CD4-positive, alpha-beta T cell (primary cell): ENCODE results near the gene EXOSC2. TPM values are rescaled to one million over a fixed set of nuclear protein-coding genes. Genes with fewer than 3 reads are reported as not detected.
A peak's percentile ranks its signal among the peaks of the same experiment; 100 is the strongest.

ENCODE experiments used
- ATAC-seq: fragments of 200-7000 bp; cut with Tn5 transposase; one replicate; pipeline ENCODE4 v1.10.0; 2022; ENCODE audit warnings: mild to moderate bottlenecking; ENCODE audit not compliant: poor library complexity
- CTCF ChIA-PET: fragments of 350-600 bp; sonication (Branson Sonifier 250); formaldehyde crosslinking; loops from one replicate; lab custom pipeline; 2021; ENCODE audit warnings: antibody characterized with exemption, inconsistent platforms; lab: Charles Lee
- POLR2A ChIA-PET: fragments of 350-600 bp; sonication (Branson Sonifier 250); formaldehyde crosslinking; loops from one replicate; lab custom pipeline; 2021; ENCODE audit warnings: antibody characterized with exemption, inconsistent platforms; lab: Charles Lee
- DNase-seq, 14 experiments: peaks; one replicate each; pipeline ENCODE4 v3.0.0-alpha.2; 2013 to 2020; ENCODE audit warnings: mixed read lengths in 2 of 14
- H3K27ac ChIP-seq, 2 donors: one replicate each; pipeline versions ENCODE4 v1.5.1 to v1.7.0; 2013; ENCODE audit warnings: low read length in 2 of 2, low read depth in 1 of 2, mild to moderate bottlenecking in 1 of 2
- H3K27me3 ChIP-seq, 2 experiments: 1 replicate in 1 of 2; 2 replicates in 1 of 2; pipeline versions ENCODE4 v1.6.1 to v1.7.0; 2013; ENCODE audit warnings: low read length in 2 of 2, control low read depth in 1 of 2, mild to moderate bottlenecking in 1 of 2, moderate library complexity in 1 of 2; ENCODE audit not compliant: insufficient read depth in 2 of 2, control insufficient read depth in 1 of 2
- H3K36me3 ChIP-seq: one replicate; pipeline ENCODE4 v1.6.1; 2013; ENCODE audit warnings: low read length, control low read depth; ENCODE audit not compliant: insufficient read depth
- H3K4me1 ChIP-seq: one replicate; pipeline ENCODE4 v1.6.1; 2013; ENCODE audit warnings: low read length, control low read depth; ENCODE audit not compliant: insufficient read depth
- H3K4me3 ChIP-seq: one replicate; pipeline ENCODE4 v1.5.1; 2013; ENCODE audit warnings: mild to moderate bottlenecking, low read length, moderate library complexity
- H3K9me3 ChIP-seq, 2 experiments: 1 replicate in 1 of 2; 2 replicates in 1 of 2; pipeline versions ENCODE4 v1.6.1 to v1.7.0; 2013; ENCODE audit warnings: low read length in 2 of 2, mild to moderate bottlenecking in 2 of 2, control low read depth in 1 of 2, moderate library complexity in 1 of 2; ENCODE audit not compliant: control insufficient read depth in 1 of 2, insufficient read depth in 1 of 2
- H3K27ac Mint-ChIP-seq: one replicate; pipeline ENCODE4 v1.8.0; 2020; ENCODE audit warnings: mixed read lengths
- H3K27me3 Mint-ChIP-seq: one replicate; pipeline ENCODE4 v1.8.0; 2021; ENCODE audit warnings: mixed read lengths
- H3K36me3 Mint-ChIP-seq: one replicate; pipeline ENCODE4 v1.8.0; 2021; ENCODE audit warnings: low read depth, mixed read lengths
- H3K4me1 Mint-ChIP-seq: one replicate; pipeline ENCODE4 v1.8.0; 2021; ENCODE audit warnings: low read depth, mixed read lengths
- H3K4me3 Mint-ChIP-seq: one replicate; pipeline ENCODE4 v1.8.0; 2020; ENCODE audit warnings: mild to moderate bottlenecking, mixed read lengths
- H3K9me3 Mint-ChIP-seq: one replicate; pipeline ENCODE4 v1.8.0; 2020; ENCODE audit warnings: mixed read lengths
- intact Hi-C, 2 experiments: fragments of 100-400 bp; cut with DNase I in 1 of 2; cut with micrococcal nuclease in 1 of 2; formaldehyde crosslinking; loops; one replicate each; pipeline versions ENCODE4 v1.15.1 to v1.9.0; 2023 to 2025; cut with DNase I, micrococcal nuclease
- total RNA-seq, 174 experiments: library from RNA in 2 of 174; stranded (reverse) in 2 of 174; gene quantifications; one replicate each; pipeline ENCODE4 v1.2.3 and lab custom pipeline; 2021 to 2026
- TF ChIP-seq, protein P1 (sequence below): fragments of 200-600 bp; IDR thresholded peaks from one replicate; pipeline ENCODE4 v1.8.0; 2022; ENCODE audit warnings: antibody characterized with exemption, mild to moderate bottlenecking

The EXOSC2 gene
- total RNA-seq, 2 experiments from 2014 or later: 49.2 to 50.2 TPM

- no peak overlapping the region for H3K27ac Mint-ChIP-seq
- TF ChIP-seq, protein P1, sequence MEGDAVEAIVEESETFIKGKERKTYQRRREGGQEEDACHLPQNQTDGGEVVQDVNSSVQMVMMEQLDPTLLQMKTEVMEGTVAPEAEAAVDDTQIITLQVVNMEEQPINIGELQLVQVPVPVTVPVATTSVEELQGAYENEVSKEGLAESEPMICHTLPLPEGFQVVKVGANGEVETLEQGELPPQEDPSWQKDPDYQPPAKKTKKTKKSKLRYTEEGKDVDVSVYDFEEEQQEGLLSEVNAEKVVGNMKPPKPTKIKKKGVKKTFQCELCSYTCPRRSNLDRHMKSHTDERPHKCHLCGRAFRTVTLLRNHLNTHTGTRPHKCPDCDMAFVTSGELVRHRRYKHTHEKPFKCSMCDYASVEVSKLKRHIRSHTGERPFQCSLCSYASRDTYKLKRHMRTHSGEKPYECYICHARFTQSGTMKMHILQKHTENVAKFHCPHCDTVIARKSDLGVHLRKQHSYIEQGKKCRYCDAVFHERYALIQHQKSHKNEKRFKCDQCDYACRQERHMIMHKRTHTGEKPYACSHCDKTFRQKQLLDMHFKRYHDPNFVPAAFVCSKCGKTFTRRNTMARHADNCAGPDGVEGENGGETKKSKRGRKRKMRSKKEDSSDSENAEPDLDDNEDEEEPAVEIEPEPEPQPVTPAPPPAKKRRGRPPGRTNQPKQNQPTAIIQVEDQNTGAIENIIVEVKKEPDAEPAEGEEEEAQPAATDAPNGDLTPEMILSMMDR: no peak
- no peak overlapping the region for H3K4me3 Mint-ChIP-seq
Measured at GRCh38 chr9:130731355-130731754, 37.8 kb downstream of the EXOSC2 start.

DNA sequence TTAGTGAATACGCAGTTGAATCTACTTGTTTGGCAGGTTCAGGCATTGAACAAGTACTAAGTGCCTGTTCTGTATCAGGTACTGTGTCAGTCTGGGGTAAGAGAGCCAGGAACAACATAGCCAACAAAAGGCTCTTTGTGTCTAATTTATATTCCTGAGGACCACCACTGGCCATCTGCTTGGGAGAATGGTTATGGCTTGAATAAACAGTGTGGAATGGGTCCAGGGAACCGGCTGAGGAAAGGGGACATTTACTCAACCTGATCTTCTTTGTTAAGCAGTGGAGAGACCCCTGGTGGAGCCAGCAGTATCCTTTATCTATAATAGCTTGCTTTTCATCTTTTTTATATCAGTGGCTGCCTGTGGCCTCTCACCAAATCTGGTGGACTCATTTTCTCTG lies 38.6 kb downstream of the EXOSC2 start:
- POLR2A ChIA-PET: no interaction called here
- CTCF ChIA-PET: interaction anchor here (1.0 kb wide), 1 partner anchor 24 kb away, joined by 5 read pairs; no protein-coding TSS in a partner anchor
- intact Hi-C loops: no loop called here
- ATAC-seq (no peak), DNase-seq (peak in 3 of 14 experiments; percentile 6 to 27 (median 15))
- no peak overlapping the region for H3K4me3 Mint-ChIP-seq
- TF ChIP-seq, protein P1: no peak
- Histone ChIP-seq H3K27me3 (no peaks in the 10 kb centered on the region), H3K4me1 (no peaks in the 10 kb centered on the region), H3K36me3 (no peaks in the 10 kb centered on the region), H3K9me3 (peaks cover 0 to 7% of the 10 kb centered on the region in 2 experiments), H3K27ac (no peak overlapping the region), H3K4me3 (no peak overlapping the region)
- peaks cover 29% of the 10 kb centered on the region for H3K4me1 Mint-ChIP-seq
- H3K27me3 Mint-ChIP-seq: no peaks in the 10 kb centered on the region
- H3K9me3 Mint-ChIP-seq: no peaks in the 10 kb centered on the region
- H3K36me3 Mint-ChIP-seq: no peaks in the 10 kb centered on the region
- no peak overlapping the region for H3K27ac Mint-ChIP-seq

More at GRCh38 chr9:130731355-130731754, 37.8 kb downstream of the EXOSC2 start:
- peaks cover 29% of the 10 kb centered on the region for H3K4me1 Mint-ChIP-seq
- no peaks in the 10 kb centered on the region for H3K36me3 Mint-ChIP-seq
- no peak overlapping the region for H3K27ac ChIP-seq
- CTCF ChIA-PET: no interaction called here
- H3K4me1 ChIP-seq: no peaks in the 10 kb centered on the region
- no peak for DNase-seq
- intact Hi-C loops: no loop called here
- H3K27me3 ChIP-seq: no peaks in the 10 kb centered on the region
- H3K4me3 ChIP-seq: no peak overlapping the region
- no peaks in the 10 kb centered on the region for H3K36me3 ChIP-seq
- no peaks in the 10 kb centered on the region for H3K27me3 Mint-ChIP-seq
- ATAC-seq: no peak
- peaks cover 0 to 7% of the 10 kb centered on the region in 2 experiments for H3K9me3 ChIP-seq
- H3K9me3 Mint-ChIP-seq: no peaks in the 10 kb centered on the region
- POLR2A ChIA-PET: no interaction called here

DNA sequence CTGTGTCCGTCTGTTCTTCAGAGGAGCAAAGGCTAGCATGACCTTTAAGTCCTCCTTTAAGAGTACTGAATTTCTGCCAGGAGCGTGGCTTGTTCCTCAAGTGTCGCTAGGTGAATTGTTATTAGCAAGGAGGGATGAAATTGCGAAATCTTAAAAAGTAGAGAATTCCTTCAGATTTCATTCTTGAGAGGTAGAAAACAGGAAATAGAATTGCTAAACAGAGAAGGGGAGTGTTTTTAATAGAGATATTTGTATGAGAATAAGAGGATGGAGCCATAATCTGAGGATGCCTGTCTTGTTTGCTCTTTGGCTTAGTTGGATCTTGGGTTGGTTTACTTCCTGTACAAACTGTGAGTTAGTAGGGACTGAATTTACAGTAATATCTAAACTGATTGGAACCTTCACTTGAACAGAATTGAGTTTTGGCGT lies 39.2 kb downstream of the EXOSC2 start:
- peaks cover 29% of the 10 kb centered on the region for H3K4me1 Mint-ChIP-seq
- no peaks in the 10 kb centered on the region for H3K27me3 Mint-ChIP-seq
- peaks cover 0 to 7% of the 10 kb centered on the region in 2 experiments for H3K9me3 ChIP-seq
- no peak overlapping the region for H3K4me3 Mint-ChIP-seq
- no peaks in the 10 kb centered on the region for H3K4me1 ChIP-seq
- POLR2A ChIA-PET: no interaction called here
- intact Hi-C loops: no loop called here
- DNase-seq (no peak), ATAC-seq (no peak)
- no peaks in the 10 kb centered on the region for H3K36me3 Mint-ChIP-seq
- no peak overlapping the region for H3K27ac ChIP-seq
- no peak overlapping the region for H3K4me3 ChIP-seq
- CTCF ChIA-PET: interaction anchor here (0.6 to 1.0 kb wide), 2 partner anchors 8 to 25 kb away, joined by 3 to 5 read pairs; no protein-coding TSS in a partner anchor
- no peaks in the 10 kb centered on the region for H3K9me3 Mint-ChIP-seq
- TF ChIP-seq, protein P1: no peak
- H3K27me3 ChIP-seq: no peaks in the 10 kb centered on the region
- H3K27ac Mint-ChIP-seq: no peak overlapping the region
- no peaks in the 10 kb centered on the region for H3K36me3 ChIP-seq
